Measurements from ENCODE around the gene DACH1. TPM values are rescaled to one million over a fixed set of nuclear protein-coding genes. Genes with fewer than 3 reads are reported as not detected.

DACH1 gene
- total RNA-seq, 1 experiment from 2014 or later = 0.31 TPM

DNA sequence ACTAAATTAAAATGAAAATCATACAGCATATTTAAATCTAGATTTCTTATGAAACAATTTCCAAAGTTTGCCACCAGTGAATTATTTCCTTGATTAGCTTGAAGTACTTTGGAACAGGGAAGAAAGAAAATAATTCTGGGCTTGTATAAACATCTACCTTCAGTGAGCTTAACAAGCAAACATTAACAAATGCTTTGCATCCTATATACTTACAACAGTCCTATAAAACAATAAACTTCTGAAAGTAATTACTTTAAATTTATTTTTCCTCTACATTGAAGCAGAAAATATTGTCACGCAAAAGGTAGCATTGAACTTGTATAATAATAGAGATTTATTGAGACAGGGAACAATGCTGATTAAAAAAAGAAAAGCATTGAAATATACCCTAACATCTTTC, 164.8 kb downstream of the DACH1 start:
- POLR2A ChIA-PET = no interaction called here
- ATAC-seq (no peak), DNase-seq (ENCODE audit: low spot score) (no peak)
- H3K36me3 Mint-ChIP-seq = no peaks in the 10 kb centered on the region
- no peak overlapping the region for H3K27ac Mint-ChIP-seq
- H3K27me3 Mint-ChIP-seq (ENCODE audit: low read depth) = no peaks in the 10 kb centered on the region
- peaks cover 11% of the 10 kb centered on the region for H3K4me1 Mint-ChIP-seq
- TF ChIP-seq, protein P1, sequence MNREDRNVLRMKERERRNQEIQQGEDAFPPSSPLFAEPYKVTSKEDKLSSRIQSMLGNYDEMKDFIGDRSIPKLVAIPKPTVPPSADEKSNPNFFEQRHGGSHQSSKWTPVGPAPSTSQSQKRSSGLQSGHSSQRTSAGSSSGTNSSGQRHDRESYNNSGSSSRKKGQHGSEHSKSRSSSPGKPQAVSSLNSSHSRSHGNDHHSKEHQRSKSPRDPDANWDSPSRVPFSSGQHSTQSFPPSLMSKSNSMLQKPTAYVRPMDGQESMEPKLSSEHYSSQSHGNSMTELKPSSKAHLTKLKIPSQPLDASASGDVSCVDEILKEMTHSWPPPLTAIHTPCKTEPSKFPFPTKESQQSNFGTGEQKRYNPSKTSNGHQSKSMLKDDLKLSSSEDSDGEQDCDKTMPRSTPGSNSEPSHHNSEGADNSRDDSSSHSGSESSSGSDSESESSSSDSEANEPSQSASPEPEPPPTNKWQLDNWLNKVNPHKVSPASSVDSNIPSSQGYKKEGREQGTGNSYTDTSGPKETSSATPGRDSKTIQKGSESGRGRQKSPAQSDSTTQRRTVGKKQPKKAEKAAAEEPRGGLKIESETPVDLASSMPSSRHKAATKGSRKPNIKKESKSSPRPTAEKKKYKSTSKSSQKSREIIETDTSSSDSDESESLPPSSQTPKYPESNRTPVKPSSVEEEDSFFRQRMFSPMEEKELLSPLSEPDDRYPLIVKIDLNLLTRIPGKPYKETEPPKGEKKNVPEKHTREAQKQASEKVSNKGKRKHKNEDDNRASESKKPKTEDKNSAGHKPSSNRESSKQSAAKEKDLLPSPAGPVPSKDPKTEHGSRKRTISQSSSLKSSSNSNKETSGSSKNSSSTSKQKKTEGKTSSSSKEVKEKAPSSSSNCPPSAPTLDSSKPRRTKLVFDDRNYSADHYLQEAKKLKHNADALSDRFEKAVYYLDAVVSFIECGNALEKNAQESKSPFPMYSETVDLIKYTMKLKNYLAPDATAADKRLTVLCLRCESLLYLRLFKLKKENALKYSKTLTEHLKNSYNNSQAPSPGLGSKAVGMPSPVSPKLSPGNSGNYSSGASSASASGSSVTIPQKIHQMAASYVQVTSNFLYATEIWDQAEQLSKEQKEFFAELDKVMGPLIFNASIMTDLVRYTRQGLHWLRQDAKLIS (CRISPR knock-in tag; IDR thresholded peaks at IDR 0.05; ENCODE audit: borderline replicate concordance) = no peak
- TF ChIP-seq ZNF263 (CRISPR knock-in tag; IDR thresholded peaks at IDR 0.05; ENCODE audit: low read depth) (no peak), GRHL2 (CRISPR knock-in tag; IDR thresholded peaks at IDR 0.05; ENCODE audit: insufficient replicate concordance, severe bottlenecking) (no peak), IRF2 (CRISPR knock-in tag; IDR thresholded peaks at IDR 0.05; ENCODE audit: borderline replicate concordance, low read depth) (no peak)
- TF ChIP-seq, protein P2, sequence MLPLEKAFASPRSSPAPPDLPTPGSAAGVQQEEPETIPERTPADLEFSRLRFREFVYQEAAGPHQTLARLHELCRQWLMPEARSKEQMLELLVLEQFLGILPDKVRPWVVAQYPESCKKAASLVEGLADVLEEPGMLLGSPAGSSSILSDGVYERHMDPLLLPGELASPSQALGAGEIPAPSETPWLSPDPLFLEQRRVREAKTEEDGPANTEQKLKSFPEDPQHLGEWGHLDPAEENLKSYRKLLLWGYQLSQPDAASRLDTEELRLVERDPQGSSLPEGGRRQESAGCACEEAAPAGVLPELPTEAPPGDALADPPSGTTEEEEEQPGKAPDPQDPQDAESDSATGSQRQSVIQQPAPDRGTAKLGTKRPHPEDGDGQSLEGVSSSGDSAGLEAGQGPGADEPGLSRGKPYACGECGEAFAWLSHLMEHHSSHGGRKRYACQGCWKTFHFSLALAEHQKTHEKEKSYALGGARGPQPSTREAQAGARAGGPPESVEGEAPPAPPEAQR (CRISPR knock-in tag; IDR thresholded peaks at IDR 0.05) = no peak
- H3K4me3 Mint-ChIP-seq = no peak overlapping the region
- CTCF ChIA-PET = no interaction called here
- H3K9me3 Mint-ChIP-seq = no peaks in the 10 kb centered on the region

DNA sequence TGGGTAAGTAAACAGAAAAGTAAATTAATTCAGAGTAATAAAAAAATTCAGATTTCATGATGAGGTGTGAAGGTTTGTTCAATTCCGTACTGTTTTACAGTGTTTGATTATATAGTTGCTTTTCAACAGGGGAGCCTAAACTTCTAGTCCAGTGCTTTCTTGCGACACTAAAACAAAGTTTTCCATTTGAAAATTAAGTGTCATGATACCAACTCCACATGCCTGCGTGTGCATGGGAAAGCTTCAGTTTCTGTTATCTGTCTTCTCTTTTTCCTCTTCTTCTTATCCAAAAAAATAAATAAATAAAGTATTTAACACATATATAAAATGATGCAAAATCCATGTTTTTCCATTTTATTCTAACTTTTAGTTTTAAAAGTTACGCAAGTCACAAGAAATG, 165.3 kb downstream of the DACH1 start:
- Mint-ChIP-seq H3K4me1 (peaks cover 11% of the 10 kb centered on the region), H3K4me3 (no peak overlapping the region), H3K9me3 (no peaks in the 10 kb centered on the region), H3K27me3 (ENCODE audit: low read depth) (no peaks in the 10 kb centered on the region), H3K36me3 (no peaks in the 10 kb centered on the region), H3K27ac (no peak overlapping the region)
- TF ChIP-seq ZNF396 (CRISPR knock-in tag; IDR thresholded peaks at IDR 0.05; ENCODE audit: borderline replicate concordance) = no peak
- TF ChIP-seq, protein P3, sequence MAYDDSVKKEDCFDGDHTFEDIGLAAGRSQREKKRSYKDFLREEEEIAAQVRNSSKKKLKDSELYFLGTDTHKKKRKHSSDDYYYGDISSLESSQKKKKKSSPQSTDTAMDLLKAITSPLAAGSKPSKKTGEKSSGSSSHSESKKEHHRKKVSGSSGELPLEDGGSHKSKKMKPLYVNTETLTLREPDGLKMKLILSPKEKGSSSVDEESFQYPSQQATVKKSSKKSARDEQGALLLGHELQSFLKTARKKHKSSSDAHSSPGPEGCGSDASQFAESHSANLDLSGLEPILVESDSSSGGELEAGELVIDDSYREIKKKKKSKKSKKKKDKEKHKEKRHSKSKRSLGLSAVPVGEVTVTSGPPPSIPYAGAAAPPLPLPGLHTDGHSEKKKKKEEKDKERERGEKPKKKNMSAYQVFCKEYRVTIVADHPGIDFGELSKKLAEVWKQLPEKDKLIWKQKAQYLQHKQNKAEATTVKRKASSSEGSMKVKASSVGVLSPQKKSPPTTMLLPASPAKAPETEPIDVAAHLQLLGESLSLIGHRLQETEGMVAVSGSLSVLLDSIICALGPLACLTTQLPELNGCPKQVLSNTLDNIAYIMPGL (CRISPR knock-in tag; IDR thresholded peaks at IDR 0.05) = no peak
- TF ChIP-seq GTF2I (CRISPR knock-in tag; conservative IDR thresholded peaks at IDR 0.05) = no peak
- TF ChIP-seq ZNF423 (CRISPR knock-in tag; IDR thresholded peaks at IDR 0.05) = no peak
- TF ChIP-seq FOXJ3 (CRISPR knock-in tag; IDR thresholded peaks at IDR 0.05; ENCODE audit: borderline replicate concordance) = no peak
- TF ChIP-seq, protein P4, sequence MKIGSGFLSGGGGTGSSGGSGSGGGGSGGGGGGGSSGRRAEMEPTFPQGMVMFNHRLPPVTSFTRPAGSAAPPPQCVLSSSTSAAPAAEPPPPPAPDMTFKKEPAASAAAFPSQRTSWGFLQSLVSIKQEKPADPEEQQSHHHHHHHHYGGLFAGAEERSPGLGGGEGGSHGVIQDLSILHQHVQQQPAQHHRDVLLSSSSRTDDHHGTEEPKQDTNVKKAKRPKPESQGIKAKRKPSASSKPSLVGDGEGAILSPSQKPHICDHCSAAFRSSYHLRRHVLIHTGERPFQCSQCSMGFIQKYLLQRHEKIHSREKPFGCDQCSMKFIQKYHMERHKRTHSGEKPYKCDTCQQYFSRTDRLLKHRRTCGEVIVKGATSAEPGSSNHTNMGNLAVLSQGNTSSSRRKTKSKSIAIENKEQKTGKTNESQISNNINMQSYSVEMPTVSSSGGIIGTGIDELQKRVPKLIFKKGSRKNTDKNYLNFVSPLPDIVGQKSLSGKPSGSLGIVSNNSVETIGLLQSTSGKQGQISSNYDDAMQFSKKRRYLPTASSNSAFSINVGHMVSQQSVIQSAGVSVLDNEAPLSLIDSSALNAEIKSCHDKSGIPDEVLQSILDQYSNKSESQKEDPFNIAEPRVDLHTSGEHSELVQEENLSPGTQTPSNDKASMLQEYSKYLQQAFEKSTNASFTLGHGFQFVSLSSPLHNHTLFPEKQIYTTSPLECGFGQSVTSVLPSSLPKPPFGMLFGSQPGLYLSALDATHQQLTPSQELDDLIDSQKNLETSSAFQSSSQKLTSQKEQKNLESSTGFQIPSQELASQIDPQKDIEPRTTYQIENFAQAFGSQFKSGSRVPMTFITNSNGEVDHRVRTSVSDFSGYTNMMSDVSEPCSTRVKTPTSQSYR (CRISPR knock-in tag; IDR thresholded peaks at IDR 0.05) = no peak
- TF ChIP-seq, protein P5, sequence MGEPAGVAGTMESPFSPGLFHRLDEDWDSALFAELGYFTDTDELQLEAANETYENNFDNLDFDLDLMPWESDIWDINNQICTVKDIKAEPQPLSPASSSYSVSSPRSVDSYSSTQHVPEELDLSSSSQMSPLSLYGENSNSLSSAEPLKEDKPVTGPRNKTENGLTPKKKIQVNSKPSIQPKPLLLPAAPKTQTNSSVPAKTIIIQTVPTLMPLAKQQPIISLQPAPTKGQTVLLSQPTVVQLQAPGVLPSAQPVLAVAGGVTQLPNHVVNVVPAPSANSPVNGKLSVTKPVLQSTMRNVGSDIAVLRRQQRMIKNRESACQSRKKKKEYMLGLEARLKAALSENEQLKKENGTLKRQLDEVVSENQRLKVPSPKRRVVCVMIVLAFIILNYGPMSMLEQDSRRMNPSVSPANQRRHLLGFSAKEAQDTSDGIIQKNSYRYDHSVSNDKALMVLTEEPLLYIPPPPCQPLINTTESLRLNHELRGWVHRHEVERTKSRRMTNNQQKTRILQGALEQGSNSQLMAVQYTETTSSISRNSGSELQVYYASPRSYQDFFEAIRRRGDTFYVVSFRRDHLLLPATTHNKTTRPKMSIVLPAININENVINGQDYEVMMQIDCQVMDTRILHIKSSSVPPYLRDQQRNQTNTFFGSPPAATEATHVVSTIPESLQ (CRISPR knock-in tag; IDR thresholded peaks at IDR 0.05) = no peak
- TF ChIP-seq ZNF138 (CRISPR knock-in tag; conservative IDR thresholded peaks at IDR 0.05) = no peak
- TF ChIP-seq, protein P6, sequence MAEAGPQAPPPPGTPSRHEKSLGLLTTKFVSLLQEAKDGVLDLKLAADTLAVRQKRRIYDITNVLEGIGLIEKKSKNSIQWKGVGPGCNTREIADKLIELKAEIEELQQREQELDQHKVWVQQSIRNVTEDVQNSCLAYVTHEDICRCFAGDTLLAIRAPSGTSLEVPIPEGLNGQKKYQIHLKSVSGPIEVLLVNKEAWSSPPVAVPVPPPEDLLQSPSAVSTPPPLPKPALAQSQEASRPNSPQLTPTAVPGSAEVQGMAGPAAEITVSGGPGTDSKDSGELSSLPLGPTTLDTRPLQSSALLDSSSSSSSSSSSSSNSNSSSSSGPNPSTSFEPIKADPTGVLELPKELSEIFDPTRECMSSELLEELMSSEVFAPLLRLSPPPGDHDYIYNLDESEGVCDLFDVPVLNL (CRISPR knock-in tag; IDR thresholded peaks at IDR 0.05; ENCODE audit: borderline replicate concordance, low read depth) = no peak
- TF ChIP-seq, protein P7, sequence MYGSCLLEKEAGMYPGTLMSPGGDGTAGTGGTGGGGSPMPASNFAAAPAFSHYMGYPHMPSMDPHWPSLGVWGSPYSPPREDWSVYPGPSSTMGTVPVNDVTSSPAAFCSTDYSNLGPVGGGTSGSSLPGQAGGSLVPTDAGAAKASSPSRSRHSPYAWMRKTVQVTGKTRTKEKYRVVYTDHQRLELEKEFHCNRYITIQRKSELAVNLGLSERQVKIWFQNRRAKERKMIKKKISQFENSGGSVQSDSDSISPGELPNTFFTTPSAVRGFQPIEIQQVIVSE (CRISPR knock-in tag; IDR thresholded peaks at IDR 0.05; ENCODE audit: borderline replicate concordance) = no peak
- DNase-seq (ENCODE audit: low spot score) (no peak), ATAC-seq (no peak)
- POLR2A ChIA-PET = no interaction called here
- CTCF ChIA-PET = no interaction called here
